Mesenchymal stem cell (in vitro differentiated cells and primary cell): ENCODE data around the gene LEF1.
A peak's percentile ranks its signal among the peaks of the same experiment; 100 is the strongest.

Source experiments
- DNase-seq: peaks from one replicate; pipeline ENCODE4 v3.0.0-alpha.2; 2013
- H2AFZ ChIP-seq: one replicate; pipeline ENCODE4 v1.6.1; 2013; ENCODE audit warnings: low read depth, mild to moderate bottlenecking, control low read depth, inconsistent platforms, low read length, moderate library complexity
- H2AK5ac ChIP-seq: 2 replicates; pipeline ENCODE4 v1.6.1; 2013; ENCODE audit warnings: low read length, moderate library complexity, mild to moderate bottlenecking, inconsistent platforms; ENCODE audit not compliant: severe bottlenecking
- H2BK120ac ChIP-seq: one replicate; pipeline ENCODE4 v1.6.1; 2013; ENCODE audit warnings: low read depth, mild to moderate bottlenecking, inconsistent platforms, low read length, moderate library complexity
- H2BK12ac ChIP-seq, 2 experiments: one replicate each; pipeline ENCODE4 v1.6.1; 2013; ENCODE audit warnings: inconsistent platforms in 2 of 2, low read length in 2 of 2, mild to moderate bottlenecking in 2 of 2, moderate library complexity in 2 of 2, control low read depth in 1 of 2
- H2BK15ac ChIP-seq: one replicate; pipeline ENCODE4 v1.6.1; 2013; ENCODE audit warnings: mild to moderate bottlenecking, low read depth, inconsistent platforms; ENCODE audit not compliant: poor library complexity, severe bottlenecking
- H2BK5ac ChIP-seq: 2 replicates; pipeline ENCODE4 v1.6.1; 2013; ENCODE audit warnings: low read depth, mild to moderate bottlenecking, low read length, control low read depth, inconsistent platforms; ENCODE audit not compliant: poor library complexity, severe bottlenecking
- H3K14ac ChIP-seq, 2 experiments: one replicate each; pipeline ENCODE4 v1.6.1; 2013; ENCODE audit warnings: inconsistent platforms in 2 of 2, low read length in 2 of 2, control low read depth in 1 of 2, mild to moderate bottlenecking in 1 of 2, moderate library complexity in 1 of 2
- H3K18ac ChIP-seq, 2 experiments: one replicate each; pipeline ENCODE4 v1.6.1; 2013; ENCODE audit warnings: inconsistent platforms in 2 of 2, low read length in 2 of 2, control low read depth in 1 of 2, low read depth in 1 of 2, mild to moderate bottlenecking in 1 of 2
- H3K23ac ChIP-seq, 2 experiments: one replicate each; pipeline ENCODE4 v1.6.1; 2013; ENCODE audit warnings: inconsistent platforms in 2 of 2, low read length in 2 of 2, mild to moderate bottlenecking in 2 of 2, moderate library complexity in 2 of 2, control low read depth in 1 of 2
- H3K27ac ChIP-seq: 2 replicates; pipeline ENCODE4 v1.5.1; 2013; ENCODE audit warnings: mild to moderate bottlenecking, moderate library complexity, low read length, control low read depth, inconsistent platforms; ENCODE audit not compliant: poor library complexity, severe bottlenecking
- H3K27me3 ChIP-seq, 2 experiments: 2 replicates each; pipeline versions ENCODE4 v1.6.1 to v1.7.0; 2013; ENCODE audit warnings: low read length in 2 of 2, mild to moderate bottlenecking in 2 of 2, moderate library complexity in 2 of 2, control low read depth in 1 of 2, inconsistent platforms in 1 of 2; ENCODE audit not compliant: control insufficient read depth in 1 of 2, insufficient read depth in 1 of 2
- H3K36me3 ChIP-seq, 2 experiments: 2 replicates each; pipeline versions ENCODE4 v1.6.1 to v1.7.0; 2013; ENCODE audit warnings: low read length in 2 of 2, control low read depth in 1 of 2, inconsistent platforms in 1 of 2, low read depth in 1 of 2, mild to moderate bottlenecking in 1 of 2; ENCODE audit not compliant: insufficient read depth in 2 of 2, control insufficient read depth in 1 of 2
- H3K4ac ChIP-seq, 2 experiments: one replicate each; pipeline ENCODE4 v1.6.1; 2013; ENCODE audit warnings: inconsistent platforms in 2 of 2, low read length in 2 of 2, mild to moderate bottlenecking in 2 of 2, moderate library complexity in 2 of 2, control low read depth in 1 of 2, low read depth in 1 of 2
- H3K4me1 ChIP-seq: 2 replicates; pipeline ENCODE4 v1.6.1; 2013; ENCODE audit warnings: low read depth, low read length, control low read depth; ENCODE audit not compliant: control insufficient read depth, insufficient read depth
- H3K4me2 ChIP-seq: 2 replicates; pipeline ENCODE4 v1.6.1; 2013; ENCODE audit warnings: low read length, mild to moderate bottlenecking, inconsistent platforms; ENCODE audit not compliant: poor library complexity, severe bottlenecking
- H3K4me3 ChIP-seq, 2 experiments: 2 replicates each; pipeline versions ENCODE4 v1.5.1 to v1.7.0; 2013; ENCODE audit warnings: low read length in 2 of 2, mild to moderate bottlenecking in 2 of 2, control low read depth in 1 of 2, low read depth in 1 of 2; ENCODE audit not compliant: insufficient read depth in 1 of 2
- H3K79me1 ChIP-seq: replicated peaks from 2 replicates; pipeline ENCODE4 v1.6.1; 2013; ENCODE audit warnings: mild to moderate bottlenecking, control low read depth, low read length, inconsistent platforms; ENCODE audit not compliant: poor library complexity, severe bottlenecking
- H3K9ac ChIP-seq: 2 replicates; pipeline ENCODE4 v1.7.0; 2013; ENCODE audit warnings: mild to moderate bottlenecking, low read length, moderate library complexity
- H3K9me3 ChIP-seq: 2 replicates; pipeline ENCODE4 v1.7.0; 2013; ENCODE audit warnings: mild to moderate bottlenecking, low read length; ENCODE audit not compliant: control insufficient read depth
- H4K8ac ChIP-seq: one replicate; pipeline ENCODE4 v1.6.1; 2013; ENCODE audit warnings: inconsistent platforms, mild to moderate bottlenecking, low read length, moderate library complexity
- H4K91ac ChIP-seq: one replicate; pipeline ENCODE4 v1.6.1; 2013; ENCODE audit warnings: mild to moderate bottlenecking, low read length, inconsistent platforms
- WGBS: methylation state at CpG from one replicate; pipeline ENCODE4 v1.1.7; 2013; ENCODE audit warnings: mixed read lengths; 5-methylcytosine and 5-hydroxymethylcytosine counted together

LEF1 gene

GRCh38 chr4:108180513-108180912 is 11.8 kb upstream of the LEF1 start:
- no peak overlapping the region for H2BK12ac ChIP-seq
- no peak overlapping the region for H2AK5ac ChIP-seq

GRCh38 chr4:108175966-108176365 is 7.2 kb upstream of the LEF1 start:
- Histone ChIP-seq H4K91ac (no peak overlapping the region), H2BK120ac (no peak overlapping the region), H2BK5ac (no peak overlapping the region), H3K4me1 (peaks cover 12% of the 10 kb centered on the region), H3K27ac (no peak overlapping the region), H3K4me3 (no peak overlapping the region), H3K4ac (no peak overlapping the region), H3K27me3 (peaks cover 14 to 46% of the 10 kb centered on the region in 2 experiments), H3K4me2 (no peak overlapping the region), H3K36me3 (no peaks in the 10 kb centered on the region), H4K8ac (no peak overlapping the region), H3K9me3 (no peaks in the 10 kb centered on the region), H3K9ac (no peak overlapping the region), H2AFZ (no peak overlapping the region), H3K18ac (no peak overlapping the region), H3K14ac (no peak overlapping the region), H3K23ac (no peak overlapping the region), H2AK5ac (no peak overlapping the region), H2BK12ac (no peak overlapping the region), H2BK15ac (no peak overlapping the region), H3K79me1 (no peaks in the 10 kb centered on the region)
- DNase-seq = no peak
- WGBS = 85% methylated on average over 3 of the region's 3 CpGs

More at GRCh38 chr4:108180513-108180912, 11.8 kb upstream of the LEF1 start:
- no peak overlapping the region for H2BK120ac ChIP-seq
- H3K4ac ChIP-seq = no peak overlapping the region
- no peak overlapping the region for H3K9ac ChIP-seq
- no peak overlapping the region for H3K14ac ChIP-seq
- H3K9me3 ChIP-seq = no peaks in the 10 kb centered on the region
- no peaks in the 10 kb centered on the region for H3K4me1 ChIP-seq
- H3K27ac ChIP-seq = no peak overlapping the region
- no peak overlapping the region for H2BK5ac ChIP-seq
- no peaks in the 10 kb centered on the region for H3K79me1 ChIP-seq
- H3K18ac ChIP-seq = no peak overlapping the region
- no peak overlapping the region for H2AFZ ChIP-seq
- no peak overlapping the region for H3K4me2 ChIP-seq
- no peaks in the 10 kb centered on the region for H3K36me3 ChIP-seq
- no peak overlapping the region for H4K91ac ChIP-seq
- DNase-seq = no peak
- WGBS = 71% methylated on average over 1 of the region's 1 CpG
- H3K4me3 ChIP-seq = no peak overlapping the region
- no peak overlapping the region for H4K8ac ChIP-seq
- no peak overlapping the region for H3K23ac ChIP-seq
- peaks cover 0 to 9% of the 10 kb centered on the region in 2 experiments for H3K27me3 ChIP-seq
- no peak overlapping the region for H2BK15ac ChIP-seq

GRCh38 chr4:108174856-108175255 is 6.1 kb upstream of the LEF1 start:
- no peaks in the 10 kb centered on the region for H3K36me3 ChIP-seq
- no peak overlapping the region for H2BK12ac ChIP-seq
- no peak overlapping the region for H3K14ac ChIP-seq
- H3K4me1 ChIP-seq = peaks cover 12% of the 10 kb centered on the region
- H3K4me3 ChIP-seq = no peak overlapping the region
- H3K4ac ChIP-seq = no peak overlapping the region
- H3K9ac ChIP-seq = no peak overlapping the region
- H2AK5ac ChIP-seq = no peak overlapping the region
- no peak overlapping the region for H3K27ac ChIP-seq
- no peak for DNase-seq
- no peak overlapping the region for H2AFZ ChIP-seq
- peaks cover 23 to 54% of the 10 kb centered on the region in 2 experiments for H3K27me3 ChIP-seq
- no peak overlapping the region for H2BK15ac ChIP-seq
- H3K79me1 ChIP-seq = no peaks in the 10 kb centered on the region
- no peak overlapping the region for H3K18ac ChIP-seq
- no peak overlapping the region for H2BK5ac ChIP-seq
- H4K8ac ChIP-seq = no peak overlapping the region
- H3K9me3 ChIP-seq = no peaks in the 10 kb centered on the region
- H4K91ac ChIP-seq = no peak overlapping the region
- no peak overlapping the region for H2BK120ac ChIP-seq
- no peak overlapping the region for H3K23ac ChIP-seq
- no peak overlapping the region for H3K4me2 ChIP-seq

- Histone ChIP-seq H3K14ac (no peak overlapping the region), H3K9me3 (no peaks in the 10 kb centered on the region), H3K23ac (no peak overlapping the region), H4K91ac (no peak overlapping the region), H4K8ac (no peak overlapping the region), H2AFZ (no peak overlapping the region), H3K27ac (no peak overlapping the region), H3K4ac (no peak overlapping the region), H3K4me1 (peaks cover 16% of the 10 kb centered on the region), H2BK12ac (no peak overlapping the region), H2AK5ac (no peak overlapping the region), H2BK5ac (no peak overlapping the region), H3K27me3 (peaks cover 33 to 65% of the 10 kb centered on the region in 2 experiments), H2BK15ac (no peak overlapping the region), H3K36me3 (no peaks in the 10 kb centered on the region), H3K79me1 (no peaks in the 10 kb centered on the region), H3K18ac (no peak overlapping the region), H3K9ac (peak overlapping the region; percentile 76), H3K4me2 (peak overlapping the region; percentile 97), H3K4me3 (peak overlapping the region in 1 of 2 experiments; percentile 80), H2BK120ac (no peak overlapping the region)
- 85% methylated on average over 8 of the region's 11 CpGs for WGBS
- DNase-seq = no peak
Observed at GRCh38 chr4:108173599-108174057, 4.9 kb upstream of the LEF1 start.
